Lung microvascular endothelial cell (primary cell): ENCODE measurements around the gene INTS1. TPM values are rescaled to one million over a fixed set of nuclear protein-coding genes. Genes with fewer than 3 reads are reported as not detected.
A peak's percentile ranks its signal among the peaks of the same experiment; 100 is the strongest.

Experiments used
- DNase-seq, 2 donors: peaks; one replicate each; pipeline versions ENCODE4 v3.0.0 to v3.0.0-alpha.2; 2010; ENCODE audit warnings: low read depth in 2 of 2
- total RNA-seq: library from RNA; depleted of rRNA; stranded (reverse); fragments of >200 nt; gene quantifications from 2 replicates; pipeline ENCODE4 v1.2.1, GENCODE V29; 2014

INTS1 gene
- total RNA-seq, 1 donor from 2014 or later = 26.8 TPM

DNA sequence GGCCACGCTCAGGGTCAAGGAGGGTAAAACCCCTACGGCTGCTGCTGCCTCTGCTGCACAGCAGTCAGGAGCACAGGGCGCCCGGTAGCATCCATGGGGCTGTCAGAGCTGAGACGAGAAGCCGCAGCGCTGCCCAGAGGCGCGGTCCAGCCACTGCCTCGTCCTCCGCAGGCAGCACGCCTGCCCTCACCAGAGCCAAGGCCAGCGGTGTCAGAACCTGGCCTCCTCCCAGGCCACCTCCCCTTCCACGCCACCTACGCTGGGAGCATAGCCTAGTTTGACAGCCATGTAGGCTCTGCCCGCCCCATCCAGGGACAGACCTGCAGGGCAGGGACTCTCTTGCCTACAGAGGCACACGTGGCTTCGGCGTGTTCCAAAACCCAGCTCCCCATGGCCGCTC, 16.2 kb downstream of the INTS1 start:
- no peak for DNase-seq

DNA sequence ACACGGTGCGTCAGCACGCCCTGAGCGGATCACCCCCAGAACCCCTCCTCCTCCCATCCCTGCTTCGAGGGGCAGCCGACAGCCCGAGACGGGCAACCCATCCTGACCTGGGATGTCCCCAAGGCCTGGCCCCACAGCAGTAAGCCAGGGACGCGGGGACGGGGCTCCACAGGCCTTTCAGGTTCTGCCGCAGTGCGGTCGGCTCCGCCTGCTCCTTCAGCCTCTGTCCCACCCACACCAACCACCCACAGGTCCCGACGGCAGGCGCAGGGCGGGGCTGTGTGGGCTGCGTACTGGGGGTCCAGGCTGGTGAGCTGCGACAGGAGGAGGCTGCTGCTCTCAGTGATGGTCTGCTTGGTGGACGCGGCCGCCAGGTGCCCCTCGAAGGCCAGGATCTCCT, 16.7 kb downstream of the INTS1 start:
- DNase-seq = no peak

DNA sequence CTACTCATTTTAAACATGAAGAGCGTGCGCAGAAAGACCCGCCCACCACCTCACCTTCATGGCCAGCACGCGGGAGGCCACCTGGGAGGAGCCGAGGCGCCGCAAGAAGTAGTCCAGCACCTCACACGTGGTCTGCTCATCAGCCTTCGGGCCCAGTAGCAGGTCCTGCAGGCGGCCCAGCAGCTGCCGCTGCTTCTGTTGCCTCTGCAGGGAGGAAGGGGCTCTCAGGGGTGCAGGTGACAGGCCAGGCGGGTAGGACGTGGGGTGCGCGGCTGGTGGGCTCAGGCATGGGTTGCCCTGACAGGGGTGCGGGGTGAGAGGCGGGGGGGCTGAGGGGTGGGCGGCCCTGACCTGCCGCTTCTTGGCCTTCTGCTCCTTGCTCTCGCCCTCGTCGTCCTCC, 17.6 kb downstream of the INTS1 start:
- DNase-seq = no peak

DNA sequence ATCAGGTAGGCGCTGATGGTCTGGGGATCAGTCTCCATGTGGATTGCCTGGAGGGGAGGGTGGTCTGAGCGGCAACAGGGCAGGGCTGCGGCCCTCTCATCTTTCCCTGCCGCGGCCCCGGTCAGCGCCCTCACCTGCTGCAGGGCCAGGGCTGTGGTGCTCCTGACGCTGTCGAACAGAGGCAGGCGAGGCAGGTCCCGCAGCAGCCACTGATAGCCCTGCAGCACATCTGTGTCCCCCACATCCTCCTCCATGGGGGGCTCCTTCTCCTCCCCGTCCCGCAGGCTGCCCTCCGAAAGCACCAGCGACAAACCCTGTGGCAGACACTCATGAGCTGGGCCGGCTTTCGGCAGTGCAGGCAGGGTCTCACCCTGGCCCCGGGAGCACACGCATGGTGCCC, 19.0 kb downstream of the INTS1 start:
- DNase-seq = no peak

DNA sequence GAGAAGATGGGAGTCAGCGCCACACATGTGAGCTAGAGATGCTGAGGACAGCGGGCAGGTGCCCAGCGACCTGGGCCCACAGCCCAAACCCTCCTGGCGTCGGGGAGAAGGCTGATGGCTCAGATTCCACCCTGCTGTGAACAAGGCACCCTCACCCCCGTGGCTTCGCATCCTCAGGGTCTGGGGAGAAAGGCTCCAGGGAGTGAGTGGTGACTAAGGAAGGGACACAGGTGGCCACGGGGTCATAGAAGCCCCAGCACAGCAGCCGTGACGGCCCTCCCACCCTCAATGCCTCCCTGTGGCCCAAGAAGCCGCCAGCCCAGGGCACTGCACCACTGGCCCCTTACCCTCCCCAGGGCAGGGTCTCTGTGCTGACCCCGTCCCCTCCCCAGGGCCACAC, 19.6 kb downstream of the INTS1 start:
- DNase-seq = no peak

DNA sequence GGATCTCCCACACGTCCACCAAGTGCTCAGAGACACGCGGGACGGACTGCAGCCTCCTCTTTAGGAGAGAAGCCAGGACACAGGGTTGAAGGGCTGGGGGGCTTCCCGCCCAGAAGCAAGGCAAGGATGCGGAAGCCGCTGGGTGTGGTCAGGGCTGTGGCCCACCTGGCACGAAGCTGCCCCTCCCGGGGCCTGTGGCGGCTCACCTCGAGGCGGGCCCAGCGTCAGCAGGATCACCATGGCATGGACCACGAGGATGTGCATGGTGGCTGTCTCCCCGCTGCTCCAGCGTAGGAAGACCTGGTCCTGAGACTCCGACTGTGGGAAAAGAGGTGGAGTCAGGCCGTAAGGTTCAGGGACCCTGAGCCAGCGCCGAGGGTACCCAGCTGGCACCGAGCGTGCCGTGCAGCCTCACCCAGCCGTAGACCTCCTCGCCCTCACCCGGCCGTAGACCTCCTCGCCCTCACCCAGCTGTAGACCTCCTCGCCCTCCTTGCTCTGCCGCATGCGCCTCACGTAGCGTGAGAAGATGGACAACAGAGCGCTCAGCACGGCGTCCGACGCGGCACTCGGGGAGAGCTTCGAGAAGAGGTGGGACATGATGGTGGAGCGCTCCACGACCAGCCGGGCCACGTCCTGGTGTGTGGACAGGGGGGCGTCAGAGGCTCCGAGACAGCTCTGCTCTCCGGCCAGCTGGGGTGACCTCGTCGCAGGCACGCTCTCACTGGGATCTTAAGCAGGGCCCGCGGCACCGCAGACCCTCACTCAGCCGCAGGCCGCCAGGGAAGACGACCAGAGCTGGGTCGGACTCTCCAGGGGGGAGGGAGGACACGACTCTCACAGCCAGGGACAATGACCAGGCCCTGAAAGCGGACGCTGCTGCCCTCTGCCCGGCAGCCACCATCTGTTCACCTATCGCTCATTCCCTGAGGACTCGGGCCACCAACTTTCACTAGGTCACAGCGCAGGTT, 20.4 kb downstream of the INTS1 start:
- DNase-seq = no peak

DNA sequence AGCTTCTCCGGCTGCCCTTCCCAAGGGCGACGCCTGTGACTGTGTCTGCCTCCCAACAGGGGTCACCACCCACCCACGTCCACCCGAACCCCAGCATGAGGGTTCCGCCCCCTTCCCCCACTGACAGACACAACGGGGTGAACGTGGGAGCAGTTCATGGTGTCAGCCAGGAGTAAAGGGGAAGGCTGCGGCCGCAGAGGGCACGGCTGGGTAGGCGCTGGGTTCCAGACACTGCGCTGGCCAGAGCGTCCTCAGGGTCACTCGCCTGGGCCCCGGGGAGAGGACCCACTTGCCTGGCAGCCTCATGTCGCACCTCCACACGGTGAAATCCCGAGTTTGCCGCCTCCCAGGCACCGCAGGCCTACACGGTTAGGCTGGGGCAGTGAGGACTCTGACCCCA, 21.1 kb downstream of the INTS1 start:
- DNase-seq = no peak

DNA sequence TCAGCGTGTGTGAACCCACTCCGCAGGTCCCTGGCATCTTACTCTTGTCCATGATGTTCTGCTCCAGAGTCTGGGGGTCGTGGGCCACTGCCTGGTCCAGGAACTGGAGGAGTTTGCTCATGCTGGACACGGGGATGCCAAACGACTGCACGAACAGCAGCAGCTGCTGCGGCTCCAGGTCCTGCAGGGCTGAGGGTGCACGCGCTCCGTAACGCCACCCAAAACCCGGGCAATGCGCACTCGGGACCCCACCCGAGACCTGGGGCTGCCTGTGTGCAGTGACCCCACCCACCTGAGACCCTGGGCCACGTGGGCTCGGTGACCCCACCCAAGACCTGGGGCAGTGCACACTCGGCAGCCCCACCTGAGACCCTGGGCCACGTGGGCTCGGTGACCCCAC, 22.9 kb downstream of the INTS1 start:
- no peak for DNase-seq

DNA sequence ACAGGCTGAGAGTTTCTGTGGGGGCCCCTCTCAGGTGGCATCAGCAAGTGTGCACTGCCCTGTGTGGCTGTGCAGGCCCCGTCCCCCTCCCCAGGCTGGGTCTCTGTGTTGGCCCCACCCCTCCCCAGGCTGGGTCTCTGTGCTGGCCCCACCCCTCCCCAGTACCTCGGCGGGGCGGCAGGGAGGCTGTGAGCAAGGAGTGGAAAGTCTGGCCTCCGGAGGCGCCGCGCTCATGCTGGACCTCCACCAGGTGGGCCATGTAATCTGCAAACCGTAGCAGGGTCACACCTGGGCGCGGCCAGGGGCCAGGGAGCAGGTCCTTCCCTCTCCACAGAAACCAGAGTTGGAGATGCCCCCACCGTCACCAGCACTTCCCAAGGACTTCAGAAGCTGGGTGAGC, 23.5 kb downstream of the INTS1 start:
- no peak for DNase-seq

DNA sequence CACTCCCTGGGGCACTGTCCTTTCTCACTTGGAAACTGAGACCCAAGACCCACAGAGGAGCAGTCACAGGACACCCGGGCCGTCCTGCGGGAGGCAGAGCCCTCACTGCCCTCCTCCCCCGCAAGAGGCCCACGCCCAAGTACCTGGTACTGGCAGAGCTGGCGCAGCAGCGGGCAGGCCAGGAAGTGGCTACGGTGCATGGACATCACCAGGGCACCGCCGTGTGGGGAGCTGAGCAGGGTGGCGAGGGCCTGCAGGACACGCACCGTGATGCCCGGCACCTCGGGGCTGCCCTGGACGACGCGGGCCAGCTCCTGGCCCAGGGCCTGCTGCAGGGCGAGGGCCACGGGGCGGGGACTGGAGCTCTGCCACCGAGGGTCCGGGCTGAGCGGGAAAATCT, 24.9 kb downstream of the INTS1 start:
- no peak for DNase-seq

DNA sequence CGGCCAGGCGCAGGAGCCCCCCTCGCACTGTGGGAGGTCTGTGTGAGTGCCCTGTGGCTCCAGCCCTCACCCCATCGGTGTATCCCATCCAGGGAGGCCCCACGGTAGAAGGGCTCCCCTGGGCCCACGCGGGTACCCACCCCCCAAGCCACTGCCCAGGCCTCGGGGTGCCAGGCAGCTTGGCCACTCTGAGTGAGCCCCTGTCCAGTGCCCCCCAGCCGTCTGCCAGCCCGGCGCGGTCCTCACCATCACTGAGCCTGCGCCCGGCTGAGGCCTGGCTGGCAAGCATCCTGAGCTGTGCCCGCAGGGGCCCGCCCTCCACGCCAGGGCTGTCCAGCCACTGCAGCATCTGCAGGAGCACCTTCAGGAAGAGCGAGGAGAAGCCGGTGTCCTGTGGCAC, 25.7 kb downstream of the INTS1 start:
- no peak for DNase-seq

DNA sequence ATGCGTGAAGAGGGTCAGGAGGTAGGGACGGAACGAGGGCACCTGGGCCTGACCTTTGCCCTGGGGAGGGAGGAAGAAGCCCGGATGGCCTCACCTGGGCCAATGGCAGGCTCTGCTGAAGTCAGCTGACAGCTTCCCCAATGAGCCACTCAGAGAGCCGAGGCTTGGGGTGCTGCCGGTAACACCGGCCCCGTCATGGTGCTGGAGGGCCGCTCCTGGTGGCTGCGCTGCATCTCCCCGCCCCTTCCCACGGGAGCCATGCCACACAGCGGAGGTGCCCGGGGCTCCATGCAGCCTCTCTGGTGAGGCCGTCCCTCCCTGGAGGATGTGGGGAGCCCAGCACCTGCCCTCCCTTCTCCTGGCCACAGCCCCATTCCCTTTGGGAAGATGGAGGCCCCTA, 27.3 kb downstream of the INTS1 start:
- no peak for DNase-seq

DNA sequence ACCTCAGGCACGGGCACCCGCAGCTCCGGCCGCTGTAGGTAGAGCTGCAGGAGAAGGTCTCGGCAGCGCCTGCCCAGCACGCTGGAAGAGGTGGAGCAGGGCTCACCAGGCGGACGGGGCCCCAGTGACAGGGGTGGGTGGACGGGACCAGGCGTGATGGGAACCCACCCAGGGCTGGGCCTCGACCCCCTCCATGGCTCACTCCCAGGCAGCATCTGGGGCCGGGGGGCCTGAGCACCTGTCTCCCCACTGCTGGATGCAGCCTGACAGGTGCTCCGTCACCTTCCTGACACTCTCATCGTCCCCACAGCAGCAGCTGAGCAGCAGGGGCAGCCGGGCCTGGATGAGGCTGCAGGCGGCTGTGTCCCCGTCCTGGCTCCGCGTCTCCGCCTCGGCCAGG, 28.2 kb downstream of the INTS1 start:
- DNase-seq = no peak

DNA sequence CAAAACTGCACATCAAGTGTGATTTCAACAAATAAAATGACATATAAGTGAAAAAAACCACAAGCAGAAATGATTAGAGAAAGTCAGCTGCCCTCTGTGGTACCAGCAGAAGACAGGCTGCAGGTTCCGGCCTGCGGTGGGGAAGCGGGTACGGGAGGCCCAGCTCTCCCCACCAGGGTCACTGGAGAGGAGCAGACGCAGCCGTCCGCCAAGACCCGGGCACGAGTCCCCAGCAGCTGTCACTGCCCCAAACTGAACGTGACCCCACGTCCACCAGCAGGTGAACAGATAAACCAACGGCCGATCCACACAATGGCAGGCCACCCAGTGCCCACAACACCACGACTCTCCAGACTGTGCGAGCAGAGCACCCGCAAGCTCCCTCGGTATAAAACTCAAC, 28.8 kb downstream of the INTS1 start:
- no peak for DNase-seq

DNA sequence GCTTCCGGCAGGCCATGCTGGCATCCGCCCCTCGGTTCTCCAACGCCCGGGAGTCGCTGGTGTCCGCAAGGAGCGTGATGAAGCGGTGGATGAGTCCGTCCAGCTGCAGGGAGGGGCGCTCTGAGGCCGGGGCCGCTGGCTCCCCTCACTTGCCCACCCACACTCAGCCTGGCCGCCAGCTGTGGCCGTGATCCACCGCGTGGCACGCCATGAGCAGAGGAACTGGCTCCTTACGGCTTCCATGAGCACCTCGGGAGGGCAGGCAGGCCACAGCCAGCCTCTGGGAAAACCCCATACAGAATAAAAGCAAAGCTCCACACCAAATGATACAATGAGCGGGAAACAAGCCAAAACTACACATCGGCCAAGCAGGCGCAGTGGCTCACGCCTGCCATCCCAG, 29.5 kb downstream of the INTS1 start:
- DNase-seq = peak; percentile 25 to 50

DNA sequence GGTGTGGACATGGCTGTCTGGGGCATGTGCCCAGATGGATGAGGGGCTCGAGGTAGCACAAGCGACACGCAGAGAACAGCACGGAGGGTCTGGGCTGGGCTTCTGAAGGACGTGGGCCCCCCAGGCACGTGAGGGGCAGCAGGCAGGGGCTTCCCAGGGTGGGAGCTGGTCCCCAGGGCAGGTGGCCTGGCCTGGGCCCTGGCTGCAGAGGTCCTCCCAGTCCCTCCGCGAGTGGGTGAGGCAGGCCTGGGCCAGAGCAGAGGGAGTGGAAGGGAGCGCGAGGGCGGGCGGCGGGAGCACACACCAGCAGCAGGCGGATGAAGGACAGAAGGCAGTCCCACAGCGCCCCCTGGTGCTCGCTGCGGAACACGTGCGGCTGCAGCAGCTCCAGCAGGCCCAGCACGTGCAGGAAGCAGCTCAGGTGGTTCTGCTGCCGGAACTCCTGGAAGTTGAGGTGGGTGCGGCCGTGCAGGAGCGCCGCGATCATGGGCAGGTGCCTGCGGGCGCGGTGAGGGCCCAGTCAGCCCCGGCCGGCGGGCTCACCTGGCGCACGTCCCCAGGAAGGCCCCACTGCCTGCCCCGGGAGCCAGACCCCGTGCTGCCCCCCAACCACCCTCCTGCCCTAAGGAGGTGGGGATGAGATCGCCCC, 30.2 kb downstream of the INTS1 start:
- peak; percentile 86 to 92 for DNase-seq

DNA sequence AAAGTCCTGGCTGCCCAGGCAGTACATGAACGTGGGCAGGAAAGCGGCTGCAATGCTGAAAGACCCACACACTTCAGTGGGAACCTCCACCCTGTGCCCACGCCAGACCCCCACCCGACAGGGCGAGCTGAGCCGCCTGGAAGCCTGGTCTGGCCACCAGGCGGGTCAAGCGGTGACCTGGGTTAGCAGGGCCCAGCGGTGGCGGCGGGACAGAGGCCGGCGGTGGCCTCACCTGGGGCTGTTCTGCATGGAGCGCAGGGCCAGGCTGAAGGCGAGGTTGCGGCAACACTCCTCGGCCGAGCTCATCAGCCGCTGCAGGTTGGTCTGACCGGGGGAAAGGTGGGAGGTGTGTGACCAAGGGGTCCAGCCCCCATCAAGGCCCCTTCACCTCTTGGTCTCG, 33.3 kb downstream of the INTS1 start:
- DNase-seq = no peak

DNA sequence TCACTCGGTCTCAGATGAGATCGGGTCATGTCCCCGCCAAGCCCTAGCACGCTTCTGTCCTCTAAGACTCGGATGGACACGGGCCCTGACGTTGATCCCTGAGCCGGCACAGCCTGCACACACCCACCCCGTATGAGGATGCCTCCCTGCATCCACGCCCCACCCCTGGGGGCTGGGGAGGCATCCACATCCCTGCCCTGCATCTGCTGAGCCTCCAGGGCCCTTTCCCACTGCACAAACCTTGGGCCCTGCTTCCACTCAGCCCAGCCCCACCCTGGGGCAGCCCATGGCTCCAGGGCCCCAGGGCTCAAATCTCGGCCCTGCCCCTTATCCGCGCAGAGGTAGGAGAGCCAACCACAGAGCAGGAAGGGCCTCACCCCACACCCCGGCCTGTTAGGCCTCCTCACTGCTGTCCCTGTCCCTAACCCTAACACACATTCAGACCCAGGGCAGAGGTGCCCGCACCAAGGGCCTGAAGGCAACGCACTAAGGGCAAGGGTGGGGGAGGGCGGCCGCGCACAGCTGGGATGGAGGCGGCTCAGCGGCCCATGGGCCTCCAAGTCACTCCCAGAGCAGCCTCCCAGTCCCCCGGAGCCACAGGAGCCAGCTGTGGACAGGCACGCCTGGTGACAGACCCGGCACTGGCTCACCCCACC, 35.4 kb downstream of the INTS1 start:
- no peak for DNase-seq

DNA sequence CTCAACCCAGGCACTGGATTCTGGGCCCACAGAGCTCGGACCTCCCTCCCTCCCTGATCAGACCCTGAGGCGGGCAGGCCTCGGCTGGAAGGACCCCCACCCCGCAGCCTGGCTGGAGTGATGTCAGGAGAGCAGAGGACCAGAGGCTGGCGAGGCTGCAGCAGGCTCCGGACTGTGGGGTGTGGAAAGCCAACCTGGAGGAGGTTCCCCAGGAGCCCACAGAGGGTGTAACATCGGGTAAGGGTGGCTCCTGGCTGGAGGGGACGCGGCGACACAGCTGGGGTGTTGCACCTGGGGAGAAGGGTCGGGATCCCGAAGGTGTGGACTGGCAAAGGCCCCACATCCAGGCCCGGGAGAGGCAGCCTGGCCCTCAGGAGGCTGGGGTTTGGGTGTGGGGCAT, 36.0 kb downstream of the INTS1 start:
- DNase-seq = no peak

DNA sequence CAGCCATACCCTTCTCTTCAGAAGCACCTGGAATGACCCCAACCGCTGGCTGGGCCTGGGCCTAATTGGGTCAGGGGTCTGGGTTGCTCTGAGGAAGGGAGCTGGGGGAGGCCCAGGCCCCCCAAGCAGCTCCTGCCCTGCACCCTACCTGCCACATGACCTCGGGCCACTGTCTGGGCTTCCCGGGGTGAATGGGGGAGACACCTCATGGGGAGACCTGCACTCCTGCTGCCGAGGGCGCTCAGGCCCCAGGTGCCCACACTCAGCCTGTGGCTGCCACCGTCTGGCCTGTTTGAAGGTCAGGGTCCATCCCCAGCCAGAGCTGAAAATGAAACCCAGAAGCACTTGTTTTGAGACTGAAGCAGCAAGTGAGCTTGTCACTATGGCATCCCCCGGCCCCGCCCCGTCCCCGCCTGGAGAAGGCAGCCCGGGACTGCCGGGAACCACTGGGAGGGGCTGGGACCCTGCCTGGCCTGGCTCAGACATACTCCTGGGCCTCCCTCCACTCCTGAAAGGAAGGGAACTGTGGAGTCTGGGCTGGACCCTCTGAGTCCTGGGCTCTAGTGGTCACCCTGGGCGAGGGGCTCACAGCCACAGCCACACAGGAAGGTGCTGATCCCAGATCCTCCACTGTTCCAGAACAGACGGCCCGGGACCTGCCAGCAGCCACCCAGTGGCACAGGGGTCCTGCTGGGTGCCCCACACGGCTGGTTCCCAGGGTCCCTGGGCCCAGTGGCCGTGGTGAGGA, 37.5 kb downstream of the INTS1 start:
- DNase-seq = peak; percentile 48 to 65

DNA sequence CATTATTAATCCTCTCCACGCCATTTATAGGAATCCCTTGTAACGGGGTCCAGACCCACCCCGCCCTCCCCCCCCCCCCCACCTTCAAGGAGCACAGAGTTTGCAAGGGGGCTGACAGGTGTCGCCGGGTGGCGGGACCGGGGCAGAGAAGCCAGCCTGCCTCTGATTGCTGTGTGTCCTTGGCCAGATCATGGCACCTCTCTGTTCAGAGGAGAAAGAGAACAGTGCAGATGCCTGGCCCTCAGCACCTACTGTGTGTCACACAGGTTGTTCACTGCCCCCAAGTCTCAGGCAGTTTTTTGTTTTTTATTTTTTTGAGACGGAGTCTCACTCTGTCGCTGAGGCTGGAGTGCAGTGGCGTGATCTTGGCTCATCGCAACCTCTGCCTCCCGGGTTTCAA, 39.5 kb downstream of the INTS1 start:
- DNase-seq = no peak

DNA sequence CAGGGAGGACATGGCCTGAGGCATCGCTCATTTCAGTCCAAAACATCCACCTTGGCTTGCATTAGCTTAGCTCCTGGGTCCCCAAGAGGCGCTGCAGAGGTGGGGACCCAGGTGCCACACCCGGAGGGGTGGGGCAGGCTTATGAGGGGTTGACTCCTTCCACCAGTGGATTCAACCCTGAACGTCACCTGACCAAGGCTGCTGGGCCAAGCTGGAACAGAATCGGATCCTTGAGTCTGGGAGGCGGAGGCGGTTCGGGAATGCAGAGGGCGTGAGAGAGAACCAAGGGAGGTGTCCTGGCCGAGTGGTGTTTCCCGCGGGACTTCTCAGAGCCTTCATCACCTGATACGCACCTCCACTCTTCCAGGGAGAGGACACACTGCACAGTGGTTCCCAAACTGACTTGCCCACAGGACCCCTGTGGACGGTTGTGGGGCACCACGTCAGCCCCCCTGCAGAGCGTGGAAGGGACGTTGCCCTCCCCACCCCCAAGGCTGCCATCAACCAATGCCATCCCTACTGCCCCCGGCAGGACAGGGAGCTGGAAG, 40.4 kb downstream of the INTS1 start:
- no peak for DNase-seq
